Measurements from ENCODE around the gene NARF. TPM values are rescaled to one million over a fixed set of nuclear protein-coding genes. Genes with fewer than 3 reads are reported as not detected.
"Not testable (repeated sequence)": the region's sequence is repeated elsewhere in the genome, so short reads cannot be mapped to it uniquely, and the experiment has no call there.

NARF gene
- total RNA-seq, 2 experiments from 2014 or later: 63.9 to 65.4 TPM

DNA sequence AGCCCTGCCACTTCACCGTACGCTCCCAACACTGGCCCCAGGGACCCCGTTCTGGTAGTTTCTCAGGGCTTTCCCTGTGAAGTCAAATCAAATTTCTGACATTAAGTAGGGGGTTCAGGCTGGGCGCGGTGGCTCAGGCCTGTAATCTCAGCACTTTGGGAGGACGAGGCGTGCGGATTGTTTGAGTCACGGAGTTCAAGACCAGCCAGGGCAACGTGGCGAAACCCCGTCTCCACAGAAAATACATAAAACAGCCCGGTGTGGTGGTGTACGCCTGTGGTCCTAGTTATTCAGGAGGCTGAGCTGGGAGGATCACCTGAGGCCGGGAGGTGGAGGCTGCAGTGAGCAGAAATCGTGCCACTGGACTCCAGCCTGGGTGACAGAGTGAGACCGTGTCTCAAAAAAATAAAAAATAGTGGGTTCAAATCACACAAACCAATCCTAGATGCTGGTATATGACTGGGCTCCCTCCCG lies 8.6 kb upstream of the NARF start:
- Mint-ChIP-seq H3K27me3 (no peaks in the 10 kb centered on the region), H3K4me3 (peak overlapping the region; percentile 99), H3K27ac (peak overlapping the region; percentile 100), H3K4me1 (ENCODE audit: low read depth) (peaks cover 27% of the 10 kb centered on the region), H3K9me3 (no peaks in the 10 kb centered on the region), H3K36me3 (ENCODE audit: low read depth) (peaks cover 34% of the 10 kb centered on the region)
- TF ChIP-seq, protein P1, sequence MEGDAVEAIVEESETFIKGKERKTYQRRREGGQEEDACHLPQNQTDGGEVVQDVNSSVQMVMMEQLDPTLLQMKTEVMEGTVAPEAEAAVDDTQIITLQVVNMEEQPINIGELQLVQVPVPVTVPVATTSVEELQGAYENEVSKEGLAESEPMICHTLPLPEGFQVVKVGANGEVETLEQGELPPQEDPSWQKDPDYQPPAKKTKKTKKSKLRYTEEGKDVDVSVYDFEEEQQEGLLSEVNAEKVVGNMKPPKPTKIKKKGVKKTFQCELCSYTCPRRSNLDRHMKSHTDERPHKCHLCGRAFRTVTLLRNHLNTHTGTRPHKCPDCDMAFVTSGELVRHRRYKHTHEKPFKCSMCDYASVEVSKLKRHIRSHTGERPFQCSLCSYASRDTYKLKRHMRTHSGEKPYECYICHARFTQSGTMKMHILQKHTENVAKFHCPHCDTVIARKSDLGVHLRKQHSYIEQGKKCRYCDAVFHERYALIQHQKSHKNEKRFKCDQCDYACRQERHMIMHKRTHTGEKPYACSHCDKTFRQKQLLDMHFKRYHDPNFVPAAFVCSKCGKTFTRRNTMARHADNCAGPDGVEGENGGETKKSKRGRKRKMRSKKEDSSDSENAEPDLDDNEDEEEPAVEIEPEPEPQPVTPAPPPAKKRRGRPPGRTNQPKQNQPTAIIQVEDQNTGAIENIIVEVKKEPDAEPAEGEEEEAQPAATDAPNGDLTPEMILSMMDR (IDR thresholded peaks at IDR 0.05): no peak
- CTCF ChIA-PET: interaction anchor here (1.3 to 2.1 kb wide), 2 partner anchors 25 to 31 kb away, joined by 4 to 9 read pairs; no protein-coding TSS in a partner anchor
- intact Hi-C loops (cut with micrococcal nuclease): no loop called here
- POLR2A ChIA-PET: interaction anchor here (0.8 to 2.3 kb wide), 13 partner anchors 9 to 428 kb away, joined by 3 to 27 read pairs (median 4); partner anchors contain the start of genes CENPX, FOXK2, HEXD and NARF
- ATAC-seq (peak; percentile 8), DNase-seq (peak; percentile 76)

DNA sequence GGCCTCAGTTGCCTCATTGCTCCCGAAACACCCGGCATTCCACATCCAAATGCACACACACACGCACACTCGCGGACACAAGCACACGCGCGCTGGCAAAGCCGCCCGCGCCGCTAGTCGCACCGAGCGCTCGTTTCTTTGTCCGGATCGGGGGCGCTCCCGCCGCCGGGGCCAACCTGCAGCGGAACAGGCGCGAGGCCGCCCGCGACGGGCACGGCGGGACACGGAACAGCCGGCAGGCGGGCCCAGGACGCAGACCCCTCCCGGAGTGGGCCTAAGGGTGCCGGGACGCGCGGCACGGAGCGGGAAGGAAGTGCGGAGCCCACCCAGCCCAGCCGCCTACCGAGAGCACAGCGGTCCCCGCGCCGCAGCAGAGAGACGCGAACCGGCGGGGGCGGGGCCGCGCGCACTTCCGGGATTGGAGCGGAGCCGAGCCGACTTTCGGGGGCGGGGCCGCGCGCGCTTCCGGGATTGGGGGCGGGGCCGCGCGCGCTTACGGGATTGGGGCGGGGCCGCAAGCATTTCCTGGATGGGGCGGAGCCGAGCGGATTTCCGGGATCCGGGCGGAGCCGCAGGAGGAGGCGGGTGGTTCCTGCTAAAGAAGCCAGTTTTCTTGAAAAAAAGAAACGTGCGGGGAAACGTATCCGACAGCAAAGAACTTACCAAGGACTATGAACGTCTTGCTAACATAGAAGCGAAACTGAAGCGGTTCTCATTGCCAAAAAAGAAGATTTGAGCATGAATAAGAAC lies 8.0 kb upstream of the NARF start, which contains the start of gene CYBC1:
TSS of gene CYBC1 (minus strand) at position 396 of the 750 bp plus-strand sequence. CDS start 1,498 bp downstream, outside the sequence.
- peak within 1 kb of the TSS; percentile 100 for H3K27ac Mint-ChIP-seq

DNA sequence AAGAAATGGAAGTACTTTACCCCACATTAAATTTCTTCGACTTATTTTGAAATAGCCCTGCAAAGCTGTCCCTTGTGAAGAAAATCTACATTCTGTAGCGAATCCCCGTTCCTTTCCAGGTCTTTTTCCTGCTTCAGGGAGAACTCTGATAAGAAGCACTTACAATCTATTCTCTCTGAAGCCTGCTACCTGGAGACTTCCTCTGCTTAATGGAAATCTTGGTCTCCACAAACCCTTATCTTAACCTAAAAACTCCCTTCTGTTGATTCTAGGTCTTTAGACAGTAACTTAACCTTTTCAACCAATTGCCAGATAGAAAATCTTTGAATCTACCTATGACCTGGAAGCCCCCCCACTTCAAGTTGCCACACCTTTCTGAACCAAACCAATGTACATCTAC lies 6.4 kb upstream of the NARF start:
- ChIA-PET POLR2A (interaction anchor here (1.3 kb wide), 1 partner anchor 12 kb away, joined by 5 read pairs; no protein-coding TSS in a partner anchor), CTCF (no interaction called here)
- Mint-ChIP-seq H3K27ac (peak overlapping the region; percentile 95), H3K9me3 (no peaks in the 10 kb centered on the region), H3K4me1 (ENCODE audit: low read depth) (peaks cover 26% of the 10 kb centered on the region), H3K4me3 (peak overlapping the region; percentile 99), H3K27me3 (no peaks in the 10 kb centered on the region), H3K36me3 (ENCODE audit: low read depth) (peaks cover 22% of the 10 kb centered on the region)
- ATAC-seq: no peak
- no peak for DNase-seq
- intact Hi-C loops (cut with micrococcal nuclease): no loop called here
- TF ChIP-seq, protein P1 (IDR thresholded peaks at IDR 0.05): no peak

More for the DNA sequence above, 8.0 kb upstream of the NARF start, which contains the start of gene CYBC1:
- CTCF ChIA-PET: no interaction called here
- POLR2A ChIA-PET: interaction anchor here (0.7 to 2.3 kb wide), 8 partner anchors 8 to 290 kb away, joined by 3 to 27 read pairs (median 6); partner anchors contain the start of genes HEXD, NARF, OGFOD3 and SECTM1
- intact Hi-C loops (cut with micrococcal nuclease): no loop called here
- H3K4me3 Mint-ChIP-seq: peak within 1 kb of the TSS; percentile 99
- H3K4me1 Mint-ChIP-seq (ENCODE audit: low read depth): peaks cover 27% of the 10 kb centered on the region
- ATAC-seq: peak; percentile 72
- H3K27me3 Mint-ChIP-seq: no peaks in the 10 kb centered on the region
- H3K9me3 Mint-ChIP-seq: no peaks in the 10 kb centered on the region
- peak; percentile 96 for DNase-seq
- TF ChIP-seq, protein P1 (IDR thresholded peaks at IDR 0.05): no peak
- peaks cover 34% of the 10 kb centered on the region for H3K36me3 Mint-ChIP-seq (ENCODE audit: low read depth)

DNA sequence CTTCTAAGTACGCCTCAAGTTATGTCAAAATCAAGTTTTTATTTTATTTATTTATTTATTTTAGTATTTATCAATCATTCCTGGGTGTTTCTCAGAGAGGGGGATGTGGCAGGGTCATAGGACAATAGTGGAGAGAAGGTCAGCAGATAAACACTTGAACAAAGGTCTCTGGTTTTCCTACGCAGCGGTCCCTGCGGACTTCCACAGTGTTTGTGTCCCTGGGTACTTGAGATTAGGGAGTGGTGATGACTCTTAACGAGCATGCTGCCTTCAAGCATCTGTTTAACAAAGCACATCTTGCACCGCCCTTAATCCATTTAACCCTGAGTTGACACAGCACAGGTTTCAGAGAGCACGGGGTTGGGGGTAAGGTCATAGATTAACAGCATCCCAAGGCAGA lies 5.4 kb upstream of the NARF start:
- not testable (repeated sequence) for H3K4me3 Mint-ChIP-seq, H3K27ac Mint-ChIP-seq

DNA sequence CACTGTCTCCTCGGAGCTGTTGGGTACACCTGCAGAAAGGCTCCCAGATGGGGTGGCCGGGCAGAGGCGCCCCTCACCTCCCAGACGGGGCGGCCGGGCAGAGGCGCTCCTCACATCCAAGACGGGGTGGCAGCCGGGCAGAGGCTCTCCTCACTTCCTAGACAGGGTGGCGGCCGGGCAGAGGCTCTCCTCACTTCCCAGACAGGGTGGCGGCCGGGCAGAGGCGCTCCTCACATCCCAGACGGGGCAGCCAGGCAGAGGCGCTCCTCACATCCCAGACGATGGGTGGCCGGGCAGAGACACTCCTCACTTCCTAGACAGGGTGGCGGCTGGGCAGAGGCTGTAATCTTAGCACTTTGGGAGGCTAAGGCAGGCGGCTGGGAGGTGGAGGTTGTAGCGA lies 4.8 kb upstream of the NARF start:
- peaks cover 30% of the 10 kb centered on the region for H3K4me1 Mint-ChIP-seq (ENCODE audit: low read depth)
- H3K27me3 Mint-ChIP-seq; H3K27ac Mint-ChIP-seq; CTCF ChIA-PET; intact Hi-C loops (cut with micrococcal nuclease); POLR2A ChIA-PET; H3K4me3 Mint-ChIP-seq; H3K9me3 Mint-ChIP-seq; ATAC-seq; DNase-seq: not testable (repeated sequence)
- H3K36me3 Mint-ChIP-seq (ENCODE audit: low read depth): peaks cover 14% of the 10 kb centered on the region

More for the DNA sequence above, 5.4 kb upstream of the NARF start:
- ATAC-seq; H3K27me3 Mint-ChIP-seq; POLR2A ChIA-PET; intact Hi-C loops (cut with micrococcal nuclease); DNase-seq; CTCF ChIA-PET; H3K9me3 Mint-ChIP-seq: not testable (repeated sequence)
- Mint-ChIP-seq H3K4me1 (ENCODE audit: low read depth) (peaks cover 30% of the 10 kb centered on the region), H3K36me3 (ENCODE audit: low read depth) (peaks cover 14% of the 10 kb centered on the region)

Data from activated CD8-positive, alpha-beta T cell treated with anti-CD3 and anti-CD28 coated beads for 36 hours (primary cell).